ENCODE data around the gene GADD45A. TPM values are rescaled to one million over a fixed set of nuclear protein-coding genes. Genes with fewer than 3 reads are reported as not detected.
A peak's percentile ranks its signal among the peaks of the same experiment; 100 is the strongest.

Gene GADD45A
- total and polyA plus RNA-seq, 2 experiments from 2014 or later, result 72.8 to 115 TPM

GRCh38 chr1:67687649-67688048 is 2.6 kb downstream of the GADD45A start:
- peak overlapping the region; percentile 97 for H3K27ac ChIP-seq
- WGBS, 2 experiments (ENCODE audit: low coverage in 1 of 2, low lambda C conversion rate in 2 of 2, missing lambda C conversion rate in 2 of 2), result 14 to 20% methylated on average over 4 of the region's 4 CpGs

GRCh38 chr1:67688526-67689219 is 3.7 kb downstream of the GADD45A start:
- no peak for DNase-seq
- Histone ChIP-seq H3K27ac (peak overlapping the region; percentile 97), H3K4me2 (ENCODE audit: unreplicated experiment) (peak overlapping the region; percentile 96), H3K27me3 (replicated peaks; ENCODE audit: insufficient read depth) (no peaks in the 10 kb centered on the region), H4K20me1 (ENCODE audit: insufficient read depth) (no peaks in the 10 kb centered on the region), H3K79me2 (ENCODE audit: insufficient read depth) (peaks cover 33% of the 10 kb centered on the region), H3F3A (ENCODE audit: insufficient read depth) (peaks cover 62% of the 10 kb centered on the region), H2AFZ (no peak overlapping the region), H3K4me1 (ENCODE audit: insufficient read depth) (peaks cover 28% of the 10 kb centered on the region), H3K36me3 (ENCODE audit: low read depth) (peaks cover 26% of the 10 kb centered on the region), H3K9me3 (ENCODE audit: low read depth) (no peaks in the 10 kb centered on the region), H3K4me3 (peak overlapping the region; percentile 96), H3K9ac (peak overlapping the region; percentile 96), H3K9me2 (ENCODE audit: insufficient read depth) (no peaks in the 10 kb centered on the region)
- TF ChIP-seq EZH2phosphoT487 (IDR thresholded peaks at IDR 0.05; ENCODE audit: insufficient read depth, low read depth) (no peak), EZH2 (IDR thresholded peaks at IDR 0.05; ENCODE audit: insufficient read depth, poor library complexity, severe bottlenecking) (no peak)
- in situ Hi-C loops (cut with MboI), result loop anchor here (10.0 kb wide), 2 partner anchors 66 to 124 kb away; no protein-coding TSS in a partner anchor
- WGBS, 2 experiments (ENCODE audit: low coverage in 1 of 2, low lambda C conversion rate in 2 of 2, missing lambda C conversion rate in 2 of 2), result 84 to 98% methylated on average over 3 of the region's 3 CpGs

More at GRCh38 chr1:67687649-67688048, 2.6 kb downstream of the GADD45A start:
- H3K27me3 ChIP-seq (replicated peaks; ENCODE audit: insufficient read depth), result no peaks in the 10 kb centered on the region
- peaks cover 33% of the 10 kb centered on the region for H3K79me2 ChIP-seq (ENCODE audit: insufficient read depth)
- peaks cover 26% of the 10 kb centered on the region for H3K36me3 ChIP-seq (ENCODE audit: low read depth)
- H3K4me3 ChIP-seq, result peak overlapping the region; percentile 96
- peak; percentile 84 for DNase-seq
- peak overlapping the region; percentile 96 for H3K9ac ChIP-seq
- no peaks in the 10 kb centered on the region for H3K9me3 ChIP-seq (ENCODE audit: low read depth)
- no peaks in the 10 kb centered on the region for H3K9me2 ChIP-seq (ENCODE audit: insufficient read depth)
- TF ChIP-seq EZH2phosphoT487 (IDR thresholded peaks at IDR 0.05; ENCODE audit: insufficient read depth, low read depth) (no peak), EZH2 (IDR thresholded peaks at IDR 0.05; ENCODE audit: insufficient read depth, poor library complexity, severe bottlenecking) (no peak)
- H3K4me1 ChIP-seq (ENCODE audit: insufficient read depth), result peaks cover 38% of the 10 kb centered on the region
- in situ Hi-C loops (cut with MboI), result loop anchor here (10.0 kb wide), 2 partner anchors 67 to 123 kb away; no protein-coding TSS in a partner anchor
- no peak overlapping the region for H2AFZ ChIP-seq
- H3F3A ChIP-seq (ENCODE audit: insufficient read depth), result peaks cover 72% of the 10 kb centered on the region
- H4K20me1 ChIP-seq (ENCODE audit: insufficient read depth), result no peaks in the 10 kb centered on the region
- H3K4me2 ChIP-seq (ENCODE audit: unreplicated experiment), result peak overlapping the region; percentile 96

- no peak for DNase-seq
- no peak overlapping the region for H3K4me2 ChIP-seq (ENCODE audit: unreplicated experiment)
- H3K9me3 ChIP-seq (ENCODE audit: low read depth), result no peaks in the 10 kb centered on the region
- TF ChIP-seq EZH2 (IDR thresholded peaks at IDR 0.05; ENCODE audit: insufficient read depth, poor library complexity, severe bottlenecking), result no peak
- no peak for TF ChIP-seq EZH2phosphoT487 (IDR thresholded peaks at IDR 0.05; ENCODE audit: insufficient read depth, low read depth)
- peaks cover 33% of the 10 kb centered on the region for H3K79me2 ChIP-seq (ENCODE audit: insufficient read depth)
- H3K4me1 ChIP-seq (ENCODE audit: insufficient read depth), result peaks cover 20% of the 10 kb centered on the region
- H3K9ac ChIP-seq, result peak overlapping the region; percentile 96; the same call in 1 of the 2 replicates
- no peaks in the 10 kb centered on the region for H4K20me1 ChIP-seq (ENCODE audit: insufficient read depth)
- H3K4me3 ChIP-seq, result no peak overlapping the region
- 92 to 95% methylated on average over 3 of the region's 3 CpGs for WGBS, 2 experiments (ENCODE audit: low coverage in 1 of 2, low lambda C conversion rate in 2 of 2, missing lambda C conversion rate in 2 of 2)
- peaks cover 59% of the 10 kb centered on the region for H3F3A ChIP-seq (ENCODE audit: insufficient read depth)
- peak overlapping the region; percentile 97 for H3K27ac ChIP-seq
- no peaks in the 10 kb centered on the region for H3K27me3 ChIP-seq (replicated peaks; ENCODE audit: insufficient read depth)
- H2AFZ ChIP-seq, result no peak overlapping the region
- H3K9me2 ChIP-seq (ENCODE audit: insufficient read depth), result no peaks in the 10 kb centered on the region
- in situ Hi-C loops (cut with MboI), result loop anchor here (10.0 kb wide), 2 partner anchors 65 to 125 kb away; no protein-coding TSS in a partner anchor
- peaks cover 26% of the 10 kb centered on the region for H3K36me3 ChIP-seq (ENCODE audit: low read depth)
Observed at GRCh38 chr1:67689267-67690017, 4.4 kb downstream of the GADD45A start.

- Histone ChIP-seq H3K9ac (no peak overlapping the region), H4K20me1 (ENCODE audit: insufficient read depth) (no peaks in the 10 kb centered on the region), H3K27ac (peak overlapping the region; percentile 97), H3K4me1 (ENCODE audit: insufficient read depth) (peaks cover 18% of the 10 kb centered on the region), H3K4me3 (no peak overlapping the region), H3K79me2 (ENCODE audit: insufficient read depth) (peaks cover 33% of the 10 kb centered on the region), H3K36me3 (ENCODE audit: low read depth) (peaks cover 26% of the 10 kb centered on the region), H3K4me2 (ENCODE audit: unreplicated experiment) (no peak overlapping the region), H3K27me3 (replicated peaks; ENCODE audit: insufficient read depth) (no peaks in the 10 kb centered on the region), H3F3A (ENCODE audit: insufficient read depth) (peaks cover 60% of the 10 kb centered on the region), H2AFZ (no peak overlapping the region), H3K9me3 (ENCODE audit: low read depth) (no peaks in the 10 kb centered on the region), H3K9me2 (ENCODE audit: insufficient read depth) (no peaks in the 10 kb centered on the region)
- TF ChIP-seq EZH2 (IDR thresholded peaks at IDR 0.05; ENCODE audit: insufficient read depth, poor library complexity, severe bottlenecking) (no peak), EZH2phosphoT487 (IDR thresholded peaks at IDR 0.05; ENCODE audit: insufficient read depth, low read depth) (no peak)
- in situ Hi-C loops (cut with MboI), result no loop called here
- no peak for DNase-seq
Observed at GRCh38 chr1:67690018-67690363, 5.0 kb downstream of the GADD45A start.

Measured in GM23248 (cell line).